ENCODE measurements around the gene DNAJC10. TPM values are rescaled to one million over a fixed set of nuclear protein-coding genes. Genes with fewer than 3 reads are reported as not detected.
"Not testable (repeated sequence)": the region's sequence is repeated elsewhere in the genome, so short reads cannot be mapped to it uniquely, and the experiment has no call there.

The DNAJC10 gene
- total RNA-seq, 1 donor from 2014 or later: 50.7 TPM

GRCh38 chr2:182767578-182767977, 51.5 kb downstream of the DNAJC10 start:
- intact Hi-C loops (cut with DNase I): no loop called here
- no peak for ATAC-seq
- no peak for DNase-seq (ENCODE audit: missing footprints)

- not testable (repeated sequence) for DNase-seq (ENCODE audit: missing footprints)
Observed at GRCh38 chr2:182768950-182769349, 52.9 kb downstream of the DNAJC10 start.

GRCh38 chr2:182779323-182779722, 63.3 kb downstream of the DNAJC10 start:
- ATAC-seq (no peak), DNase-seq (ENCODE audit: missing footprints) (no peak)
- intact Hi-C loops (cut with DNase I): no loop called here

More at GRCh38 chr2:182768950-182769349, 52.9 kb downstream of the DNAJC10 start:
- intact Hi-C loops (cut with DNase I); ATAC-seq: not testable (repeated sequence)

DNA sequence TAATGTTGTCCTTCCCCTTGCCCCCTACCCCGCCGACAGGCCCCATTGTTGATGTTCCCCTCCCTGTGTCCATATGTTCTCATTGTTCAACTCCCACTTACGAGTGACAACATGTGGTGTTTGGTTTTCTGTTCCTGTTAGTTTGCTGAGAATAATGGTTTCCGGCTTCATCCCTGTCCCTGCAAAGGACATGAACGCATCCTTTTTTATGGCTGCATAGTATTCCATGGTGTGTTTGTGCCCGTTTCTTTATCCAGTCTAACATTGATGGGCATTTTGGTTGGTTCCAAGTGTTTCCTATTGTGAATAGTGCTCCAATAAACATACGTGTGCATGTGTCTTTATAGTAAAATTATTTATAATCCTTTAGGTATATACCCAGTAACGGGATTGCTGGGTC, 65.0 kb downstream of the DNAJC10 start:
- not testable (repeated sequence) for DNase-seq (ENCODE audit: missing footprints); ATAC-seq
- intact Hi-C loops (cut with DNase I): loop anchor here (5.0 kb wide), 1 partner anchor 201 kb away; no protein-coding TSS in a partner anchor

GRCh38 chr2:182782686-182783085, 66.6 kb downstream of the DNAJC10 start:
- DNase-seq (ENCODE audit: missing footprints); ATAC-seq: not testable (repeated sequence)
- intact Hi-C loops (cut with DNase I): loop anchor here (5.0 kb wide), 1 partner anchor 200 kb away; no protein-coding TSS in a partner anchor

DNA sequence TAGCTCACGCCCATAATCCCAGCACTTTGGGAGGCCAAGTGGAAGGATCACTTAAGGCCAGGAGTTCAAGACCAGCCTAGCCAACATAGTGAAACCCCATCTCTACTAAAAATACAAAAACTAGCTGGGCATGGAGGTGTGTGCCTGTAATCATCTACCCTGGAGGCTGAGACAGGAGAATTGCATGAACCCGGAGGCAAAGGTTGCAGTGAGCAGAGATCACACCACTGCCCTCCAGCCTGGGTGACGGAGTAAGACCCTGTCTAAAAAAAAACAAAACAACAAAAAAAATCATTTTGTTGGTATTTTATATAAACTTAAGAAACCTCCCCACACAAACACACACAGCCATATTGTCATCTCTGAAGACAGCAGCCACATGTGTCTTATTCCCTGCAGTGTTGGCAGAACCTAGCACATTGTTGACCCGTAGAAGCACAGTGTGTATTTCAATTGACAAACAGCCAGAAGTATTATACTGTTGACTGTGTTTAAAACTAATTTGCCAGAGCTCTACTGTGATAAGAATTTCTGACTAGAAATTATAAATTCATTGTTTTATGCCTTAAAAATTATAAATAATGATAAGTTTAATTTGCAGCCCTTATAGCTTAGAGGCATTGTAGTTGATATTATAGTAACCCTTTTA, 68.1 kb downstream of the DNAJC10 start:
- ATAC-seq: no peak
- DNase-seq (ENCODE audit: missing footprints): no peak
- intact Hi-C loops (cut with DNase I): loop anchor here (5.0 kb wide), 1 partner anchor 198 kb away; no protein-coding TSS in a partner anchor

DNA sequence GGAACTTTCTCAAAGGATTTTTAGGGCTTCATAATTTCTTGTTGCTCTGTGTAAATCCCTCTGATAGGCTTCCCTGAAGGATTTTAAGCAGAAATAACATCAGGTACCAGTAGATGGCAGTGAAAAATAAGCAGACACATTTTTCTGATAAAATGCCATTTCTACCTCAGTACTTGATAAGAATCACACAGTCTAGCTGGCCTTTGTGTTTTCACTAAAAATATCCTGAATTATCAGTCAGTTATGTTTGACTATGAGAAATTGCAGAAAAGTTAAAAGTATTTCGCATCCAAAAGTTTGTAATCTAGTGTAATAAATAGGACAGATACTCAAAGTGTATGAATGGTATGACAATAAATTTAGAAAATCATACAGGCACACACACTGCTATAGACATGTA, 68.7 kb downstream of the DNAJC10 start:
- DNase-seq (ENCODE audit: missing footprints): no peak
- intact Hi-C loops (cut with DNase I): loop anchor here (5.0 kb wide), 1 partner anchor 198 kb away; no protein-coding TSS in a partner anchor
- no peak for ATAC-seq

- ATAC-seq: no peak
- intact Hi-C loops (cut with DNase I): no loop called here
- no peak for DNase-seq (ENCODE audit: missing footprints)
Observed at GRCh38 chr2:182792441-182792840, 76.4 kb downstream of the DNAJC10 start.

- intact Hi-C loops (cut with DNase I): no loop called here
- ATAC-seq (no peak), DNase-seq (ENCODE audit: missing footprints) (no peak)
Observed at GRCh38 chr2:182798736-182799135, 82.7 kb downstream of the DNAJC10 start.

DNA sequence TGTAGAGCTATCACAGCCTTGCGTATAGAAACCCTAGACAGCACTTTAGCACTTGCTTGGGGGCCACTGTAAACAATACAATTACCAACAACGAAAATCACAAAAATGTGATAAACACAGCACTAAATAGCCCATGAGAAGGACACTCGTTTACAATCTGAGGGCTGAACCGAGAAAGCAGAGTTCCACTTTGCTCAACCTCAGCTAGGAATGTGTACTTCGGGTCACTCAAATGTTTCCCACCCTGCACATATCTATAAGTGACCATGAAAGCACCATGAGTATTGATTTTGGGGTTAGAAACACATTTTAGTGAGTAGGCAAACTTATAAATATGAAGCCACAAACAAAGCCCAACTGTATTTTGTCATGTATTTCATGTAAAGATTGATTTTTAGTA, 88.1 kb downstream of the DNAJC10 start:
- ATAC-seq (no peak), DNase-seq (ENCODE audit: missing footprints) (no peak)
- intact Hi-C loops (cut with DNase I): no loop called here

DNA sequence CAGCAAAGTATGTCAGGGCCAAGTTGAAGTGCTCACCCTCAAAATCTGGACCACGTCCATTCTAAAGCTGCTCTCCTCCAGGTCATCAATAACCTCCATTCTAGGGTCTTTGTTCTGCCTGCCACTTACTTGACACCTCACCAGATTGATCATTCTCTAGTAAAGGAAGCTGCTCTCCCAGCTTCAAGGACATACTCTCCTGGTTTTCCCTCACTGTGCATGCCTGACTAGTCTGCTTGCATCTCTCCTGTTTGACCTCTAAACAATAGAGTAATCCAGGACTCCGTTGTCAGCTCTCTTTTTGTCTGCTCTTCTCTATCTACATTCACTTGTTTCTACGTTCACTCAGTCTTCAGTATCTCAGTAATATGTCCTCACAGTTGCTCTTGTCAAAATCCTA, 91.3 kb downstream of the DNAJC10 start:
- DNase-seq (ENCODE audit: missing footprints): no peak
- ATAC-seq: no peak
- intact Hi-C loops (cut with DNase I): no loop called here

- no peak for ATAC-seq
- intact Hi-C loops (cut with DNase I): no loop called here
- no peak for DNase-seq (ENCODE audit: missing footprints)
Observed at GRCh38 chr2:182810087-182810486, 94.0 kb downstream of the DNAJC10 start.

GRCh38 chr2:182814380-182814779, 98.3 kb downstream of the DNAJC10 start:
- intact Hi-C loops (cut with DNase I): no loop called here
- no peak for DNase-seq (ENCODE audit: missing footprints)
- ATAC-seq: no peak

DNA sequence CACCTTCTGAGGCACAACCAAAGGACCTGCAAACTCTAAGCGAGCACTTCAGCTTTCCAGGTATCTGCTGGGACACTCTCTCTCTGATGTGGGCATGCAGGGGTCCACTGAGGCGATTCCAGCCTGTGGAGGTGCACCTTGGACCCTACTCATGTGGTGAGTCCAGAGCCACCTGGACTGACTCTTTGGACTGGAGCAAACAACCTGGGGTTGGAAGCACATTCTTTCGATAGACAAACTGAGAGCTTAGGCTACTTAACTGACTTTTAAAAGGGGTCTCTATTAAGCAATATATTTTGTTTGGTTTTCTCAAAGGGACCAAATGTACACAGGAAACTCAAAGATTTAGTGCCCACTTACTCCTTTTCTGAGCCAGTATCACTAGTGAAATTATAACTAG, 98.7 kb downstream of the DNAJC10 start:
- no peak for DNase-seq (ENCODE audit: missing footprints)
- ATAC-seq: no peak
- intact Hi-C loops (cut with DNase I): no loop called here

GRCh38 chr2:182816866-182817265, 100.8 kb downstream of the DNAJC10 start:
- ATAC-seq (no peak), DNase-seq (ENCODE audit: missing footprints) (no peak)
- intact Hi-C loops (cut with DNase I): no loop called here

GRCh38 chr2:182817558-182817957, 101.5 kb downstream of the DNAJC10 start:
- intact Hi-C loops (cut with DNase I): no loop called here
- ATAC-seq (no peak), DNase-seq (ENCODE audit: missing footprints) (no peak)

DNA sequence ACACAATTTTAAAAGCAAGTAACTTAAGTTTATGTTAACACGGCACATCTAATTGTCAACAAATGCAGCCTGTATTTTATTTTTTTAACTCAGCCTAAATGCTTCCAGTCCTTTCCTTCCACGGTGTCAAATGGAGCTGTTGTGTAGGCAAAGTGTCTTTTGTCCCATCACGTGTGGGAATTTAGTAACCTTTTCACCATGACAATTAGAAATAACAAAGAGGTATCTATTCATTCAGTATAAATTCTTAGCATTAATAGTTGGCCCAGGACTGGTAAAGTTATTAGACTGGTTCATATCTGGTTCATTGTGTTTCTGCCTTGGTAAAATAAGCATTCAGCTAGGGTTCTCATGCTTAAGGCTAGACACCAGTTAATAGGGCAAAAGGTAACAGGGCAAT, 102.4 kb downstream of the DNAJC10 start:
- intact Hi-C loops (cut with DNase I): no loop called here
- DNase-seq (ENCODE audit: missing footprints): no peak
- ATAC-seq: no peak

DNA sequence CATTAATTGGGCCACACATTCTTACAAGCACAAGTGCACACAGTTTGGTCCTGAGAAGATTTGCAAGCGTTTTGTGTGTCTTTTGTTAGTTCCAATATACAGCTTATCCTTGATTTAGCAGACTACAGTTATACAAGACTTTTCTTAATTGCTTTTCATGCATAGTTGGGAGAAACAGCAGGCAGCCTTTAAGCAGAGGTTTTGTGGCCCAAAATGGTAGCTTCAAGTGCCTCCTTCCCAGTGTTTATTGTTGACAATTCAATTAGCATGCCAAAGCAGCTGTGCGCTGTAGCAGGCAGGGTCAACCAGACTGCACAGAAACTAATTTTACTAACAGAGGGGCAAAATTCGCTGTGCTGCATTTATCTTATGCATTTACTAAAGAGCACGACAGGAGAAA, 102.9 kb downstream of the DNAJC10 start:
- no peak for ATAC-seq
- no peak for DNase-seq (ENCODE audit: missing footprints)
- intact Hi-C loops (cut with DNase I): no loop called here

DNA sequence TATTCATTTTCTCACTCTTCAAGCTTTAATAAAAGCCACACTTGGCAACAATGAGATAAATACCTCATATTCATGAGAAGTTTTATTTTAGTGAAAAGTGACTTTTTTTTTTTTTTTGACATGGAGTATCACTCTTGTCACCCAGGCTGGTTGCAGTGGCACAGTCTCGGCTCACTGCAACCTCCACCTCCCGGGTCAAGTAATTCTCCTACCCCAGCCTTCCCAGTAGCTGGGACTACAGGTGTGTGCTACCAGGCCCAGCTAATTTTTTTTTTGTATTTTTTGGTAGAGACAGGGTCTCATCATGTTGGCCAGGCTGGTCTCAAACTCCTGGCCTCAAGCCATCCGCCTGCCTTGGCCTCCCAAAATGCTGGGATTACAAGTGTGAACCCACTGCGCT, 103.4 kb downstream of the DNAJC10 start:
- ATAC-seq (no peak), DNase-seq (ENCODE audit: missing footprints) (no peak)
- intact Hi-C loops (cut with DNase I): no loop called here

DNA sequence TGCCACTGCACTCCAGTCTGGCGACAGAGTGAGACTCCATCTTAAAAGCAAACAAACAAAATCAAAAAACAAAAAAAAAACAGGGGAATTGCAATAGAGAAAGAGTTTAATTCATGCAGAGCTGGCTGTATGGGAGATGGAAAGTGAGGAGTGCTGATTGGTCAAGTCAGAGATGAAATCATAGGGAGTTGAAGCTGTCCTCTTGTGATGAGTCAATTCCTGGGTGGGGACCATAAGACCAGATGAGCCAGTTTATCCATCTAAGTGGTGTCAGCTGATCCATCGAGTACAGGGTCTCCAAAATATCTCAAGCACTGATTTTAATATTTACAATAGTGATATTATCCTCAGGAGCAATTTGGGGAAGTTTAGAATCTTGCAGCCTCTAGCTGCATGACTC, 105.1 kb downstream of the DNAJC10 start:
- intact Hi-C loops (cut with DNase I): no loop called here
- DNase-seq (ENCODE audit: missing footprints) (no peak), ATAC-seq (no peak)

DNA sequence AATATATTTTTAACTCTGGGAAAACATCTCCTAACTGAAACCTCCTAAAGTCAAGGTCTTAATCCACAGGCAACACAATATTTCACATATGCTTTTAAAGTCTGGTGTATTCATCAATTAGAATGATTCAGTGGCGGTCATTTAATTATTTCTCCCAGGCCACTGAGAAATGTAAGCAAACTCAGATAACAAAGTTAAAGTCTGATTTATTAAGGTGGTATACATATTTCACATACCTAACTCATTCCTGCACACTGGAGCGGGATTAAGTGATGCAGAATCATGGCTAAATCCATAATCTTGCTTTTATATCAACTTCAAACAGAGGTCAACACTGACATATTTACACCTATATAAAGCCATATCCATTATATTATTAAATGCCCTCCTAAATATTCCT, 106.7 kb downstream of the DNAJC10 start:
- intact Hi-C loops (cut with DNase I): no loop called here
- ATAC-seq (no peak), DNase-seq (ENCODE audit: missing footprints) (no peak)

Measured in Right ventricle myocardium inferior (tissue), 1 donor.